Omental fat pad (tissue), 4 donors: Measurements from ENCODE around the gene ADGRG1. TPM values are rescaled to one million over a fixed set of nuclear protein-coding genes. Genes with fewer than 3 reads are reported as not detected.

Experiments
- ATAC-seq: fragments of 150-250 bp; one replicate; pipeline ENCODE4 v1.9.1; 2016; ENCODE audit warnings: mild to moderate bottlenecking, moderate library complexity; ENCODE audit not compliant: low FRiP score
- DNase-seq: peaks from one replicate; pipeline ENCODE4 v3.0.0-alpha.2; 2019; ENCODE audit warnings: low spot score
- CTCF ChIP-seq, 3 donors: fragments of 450-650 bp; IDR thresholded peaks; one replicate each; pipeline ENCODE4 v1.5.1; 2016 to 2017; ENCODE audit warnings: antibody characterized with exemption in 3 of 3, mild to moderate bottlenecking in 3 of 3, moderate library complexity in 2 of 3
- total RNA-seq, 4 donors: library from RNA; depleted of rRNA; stranded (reverse); fragments of >200 nt; gene quantifications; one replicate each; pipeline ENCODE4 v1.1.0, GENCODE V29; 2016

ADGRG1 gene
- total RNA-seq, 4 donors from 2014 or later = 15.3 to 99.1 (median 70.5) TPM

- no peak for ATAC-seq
- TF ChIP-seq CTCF (IDR thresholded peaks at IDR 0.05) = no peak
- no peak for DNase-seq
These were observed 23.2 kb downstream of the ADGRG1 start for GRCh38 chr16:57651344-57652333.

- TF ChIP-seq CTCF (IDR thresholded peaks at IDR 0.05) = no peak
- DNase-seq = no peak
- no peak for ATAC-seq
These were observed 24.5 kb downstream of the ADGRG1 start for GRCh38 chr16:57652695-57653471.

- no peak for TF ChIP-seq CTCF (IDR thresholded peaks at IDR 0.05)
- no peak for ATAC-seq
- DNase-seq = no peak
These were observed 25.5 kb downstream of the ADGRG1 start for GRCh38 chr16:57653936-57654335.

- no peak for DNase-seq
- no peak for ATAC-seq
- no peak for TF ChIP-seq CTCF (IDR thresholded peaks at IDR 0.05)
These were observed 28.0 kb downstream of the ADGRG1 start for GRCh38 chr16:57656342-57656955.

- no peak for DNase-seq
- no peak for TF ChIP-seq CTCF (IDR thresholded peaks at IDR 0.05)
- no peak for ATAC-seq
These were observed 28.8 kb downstream of the ADGRG1 start for GRCh38 chr16:57657228-57657627.

GRCh38 chr16:57658130-57658877 lies 29.9 kb downstream of the ADGRG1 start:
- DNase-seq = no peak
- no peak for TF ChIP-seq CTCF (IDR thresholded peaks at IDR 0.05)
- ATAC-seq = no peak
